IPS DF 19.7 (cell line): ENCODE results near the gene LEF1.

ENCODE experiments used
- DNase-seq: peaks from one replicate; pipeline ENCODE4 v3.0.0-alpha.2; 2013; ENCODE audit warnings: low read depth, low spot score

Gene LEF1

DNA sequence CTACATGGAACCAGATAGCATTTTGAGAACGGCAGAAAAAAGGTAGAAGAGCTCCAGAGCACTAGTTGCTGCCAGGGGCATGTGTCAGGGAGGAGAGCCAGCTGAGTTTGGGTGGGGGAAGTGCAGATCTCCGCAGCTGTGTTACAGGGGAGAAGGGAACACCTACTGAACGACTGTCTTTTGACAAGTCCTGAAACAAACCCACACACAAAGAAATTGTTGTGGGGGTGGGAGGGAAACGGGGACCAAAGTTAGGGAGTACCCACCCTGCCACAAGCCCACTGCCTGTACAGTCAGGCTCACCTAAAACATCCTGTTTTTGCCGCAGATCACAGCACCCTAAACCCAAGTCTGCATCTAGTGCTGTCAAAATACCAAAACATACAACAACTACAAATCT is 55.5 kb downstream of the LEF1 start:
- no peak for DNase-seq

DNA sequence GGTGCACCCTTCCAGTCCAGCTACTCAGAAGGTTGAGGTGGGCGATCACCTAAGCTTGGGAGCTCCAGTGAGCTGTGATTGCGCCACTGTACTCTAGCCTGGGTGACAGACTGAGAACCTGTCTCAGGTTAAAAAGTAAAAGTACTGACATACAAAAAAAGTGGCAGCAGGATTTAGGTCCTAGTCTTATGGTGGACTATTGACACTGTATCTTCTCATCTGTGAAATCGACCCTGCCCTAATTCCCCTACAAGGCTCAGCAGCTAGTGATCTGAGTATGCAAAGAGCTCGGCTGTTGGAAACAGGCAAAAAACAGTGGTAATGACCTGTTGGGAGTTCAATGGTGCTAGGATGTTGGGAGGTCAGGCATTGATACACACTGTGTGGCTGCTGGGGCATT is 57.0 kb downstream of the LEF1 start:
- no peak for DNase-seq

GRCh38 chr4:108110450-108110849 is 58.3 kb downstream of the LEF1 start:
- no peak for DNase-seq

DNA sequence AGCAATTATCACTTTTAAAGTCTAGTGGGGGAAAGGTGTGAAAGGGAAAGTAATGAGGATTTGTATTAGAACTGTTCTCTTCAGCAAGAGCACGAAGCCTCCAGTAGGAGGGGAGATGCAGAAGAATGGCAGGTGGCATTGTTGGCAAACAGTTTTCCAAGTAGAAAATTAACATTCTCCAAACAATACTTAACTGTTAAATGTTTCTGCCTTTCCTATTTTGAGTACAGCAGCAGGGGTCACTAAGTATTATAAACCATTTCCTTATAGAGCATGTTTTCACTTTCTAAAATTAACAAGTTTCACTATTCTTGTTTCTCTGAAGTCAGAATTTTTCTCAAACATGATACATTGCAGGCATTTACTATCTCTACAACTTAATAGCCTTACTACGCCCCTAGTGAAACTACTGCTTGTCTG is 58.7 kb downstream of the LEF1 start:
- DNase-seq = no peak

DNA sequence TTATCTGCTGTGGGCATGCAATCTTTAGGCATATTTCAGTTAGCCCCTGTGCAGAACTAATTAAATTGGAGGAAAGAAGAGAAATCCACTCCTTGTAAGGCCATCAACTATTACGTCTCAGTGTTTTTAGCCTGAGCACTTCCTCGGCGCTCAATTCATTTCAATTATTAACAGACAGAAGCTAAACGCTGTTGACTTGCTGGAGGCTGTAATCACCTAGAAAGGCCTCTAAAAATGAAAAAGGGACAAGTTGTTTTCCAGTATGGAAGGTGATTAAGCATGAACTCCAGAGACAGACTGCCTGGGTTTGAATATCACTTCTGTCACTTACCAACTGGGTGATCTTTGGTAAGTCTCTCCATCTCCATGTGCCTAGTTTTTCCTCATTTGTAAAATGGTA is 59.6 kb downstream of the LEF1 start:
- no peak for DNase-seq

- no peak for DNase-seq
Measured at GRCh38 chr4:108107729-108108382, 60.9 kb downstream of the LEF1 start.

- DNase-seq = no peak
Measured at GRCh38 chr4:108107101-108107500, 61.6 kb downstream of the LEF1 start.

DNA sequence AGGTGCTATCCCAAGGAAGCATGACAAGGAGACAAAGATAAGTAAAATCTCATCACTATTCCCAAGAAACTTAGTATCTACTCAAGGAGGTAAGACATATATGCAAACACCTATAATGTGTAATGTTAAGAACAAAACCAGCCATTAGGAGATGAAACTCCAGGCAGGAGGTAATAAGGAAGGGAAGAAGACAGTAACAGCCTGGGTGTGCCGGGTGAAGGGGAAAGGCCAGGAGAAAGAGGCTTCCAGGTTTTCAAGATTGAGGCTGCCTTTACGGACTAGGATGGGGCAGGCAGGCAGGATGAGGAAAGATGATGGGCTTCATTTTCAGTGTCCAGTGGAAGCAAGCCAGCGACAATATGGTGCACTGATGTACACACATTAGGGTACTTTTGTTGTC is 62.5 kb downstream of the LEF1 start:
- no peak for DNase-seq

DNA sequence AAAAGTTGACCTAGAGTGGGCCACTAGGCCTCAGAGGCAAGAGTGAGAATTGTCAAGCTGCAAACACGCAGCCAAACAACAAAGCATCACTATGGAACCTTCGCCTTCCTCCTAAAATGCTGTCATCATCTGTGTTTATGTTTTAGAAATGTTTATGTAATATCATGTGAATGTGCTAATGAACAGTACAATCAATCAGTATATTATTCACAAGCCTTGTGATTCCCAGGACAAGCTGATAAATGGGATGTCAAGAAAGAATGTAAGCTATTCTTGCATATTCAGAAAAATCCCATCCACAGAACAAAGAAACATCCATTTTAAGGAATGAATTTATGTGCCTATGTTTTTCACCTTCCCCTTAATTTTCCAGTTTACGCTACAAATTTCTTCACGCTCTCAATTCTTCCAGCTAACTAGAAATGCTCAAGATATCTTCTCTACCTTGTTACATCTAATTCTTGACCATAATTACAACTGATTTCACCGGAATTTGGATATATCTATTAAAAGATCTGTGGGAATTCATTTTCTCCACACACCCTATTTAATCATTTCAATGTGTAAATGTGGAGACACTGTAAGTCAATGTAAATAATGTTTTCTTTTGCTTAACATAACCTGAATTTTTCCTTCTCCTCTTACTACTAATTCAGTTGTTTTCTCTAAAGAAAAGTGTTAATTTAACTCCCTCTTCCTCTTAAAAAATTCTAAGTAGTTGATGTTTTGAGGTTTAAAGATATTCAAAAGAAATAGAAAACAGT is 65.5 kb downstream of the LEF1 start:
- DNase-seq = no peak

DNA sequence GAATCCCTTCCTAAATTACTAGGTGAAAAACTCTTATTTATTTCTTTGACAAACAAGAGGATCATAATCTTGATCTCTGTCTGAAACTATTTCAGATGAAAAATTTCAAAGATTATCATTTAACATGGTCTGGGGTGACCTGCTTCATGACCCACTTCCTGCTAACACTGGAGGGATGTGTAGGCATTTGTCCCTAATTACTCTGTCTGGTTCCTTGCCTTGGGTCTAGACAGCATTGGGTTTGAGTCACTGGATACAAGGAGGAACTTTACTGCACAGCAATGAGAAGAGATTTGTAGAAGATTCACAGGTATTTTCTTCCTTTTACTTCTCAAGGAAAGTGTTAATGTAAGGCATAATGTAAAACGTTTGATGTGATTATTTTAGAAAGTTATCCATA is 67.9 kb downstream of the LEF1 start:
- DNase-seq = no peak

DNA sequence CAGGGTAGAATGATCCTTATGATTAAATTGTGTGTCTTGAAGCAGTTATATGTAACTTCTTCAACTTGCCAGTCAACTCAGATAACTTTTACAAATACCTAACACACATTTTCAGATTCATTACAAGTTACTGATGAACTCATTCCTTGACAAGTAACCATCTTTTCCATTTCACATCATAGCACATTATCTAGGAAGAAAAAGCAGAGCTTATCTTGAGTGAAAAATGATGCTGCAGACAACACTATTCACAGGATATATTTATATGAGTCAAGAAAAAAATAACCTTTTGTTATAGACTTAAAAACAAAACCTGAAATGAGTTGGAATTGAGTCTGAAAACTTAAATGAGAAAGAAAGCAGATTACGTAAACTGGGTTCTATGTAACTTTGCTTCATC is 68.9 kb downstream of the LEF1 start:
- no peak for DNase-seq

DNA sequence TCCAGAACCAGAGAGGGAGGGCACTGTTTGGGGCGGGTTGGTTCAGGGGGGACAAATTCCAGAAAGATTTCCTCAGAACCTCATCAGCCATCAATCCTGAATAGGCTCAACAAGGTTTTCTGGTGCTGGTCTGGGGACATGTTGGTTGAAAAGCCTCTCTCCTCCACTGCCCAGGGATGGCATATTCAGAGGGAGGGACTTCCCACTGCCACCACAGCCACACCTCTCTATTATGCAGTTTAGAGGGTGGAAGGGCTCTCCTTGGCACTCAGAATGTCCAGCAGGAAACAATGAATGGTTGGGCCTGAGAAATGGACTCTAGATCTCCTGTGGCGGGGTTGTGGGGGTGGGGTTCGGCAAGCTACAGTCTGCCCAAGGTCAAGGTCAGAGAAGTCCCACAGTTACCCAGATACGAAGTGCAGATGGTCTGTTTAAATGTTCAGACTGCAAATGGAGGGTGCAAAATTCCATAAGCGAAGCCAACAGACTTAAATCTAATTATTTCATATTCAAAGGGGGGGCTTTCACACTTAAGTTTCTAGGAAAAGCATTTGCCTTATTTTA is 70.7 kb downstream of the LEF1 start:
- DNase-seq = no peak

- DNase-seq = no peak
Measured at GRCh38 chr4:108094923-108095482, 73.7 kb downstream of the LEF1 start.

DNA sequence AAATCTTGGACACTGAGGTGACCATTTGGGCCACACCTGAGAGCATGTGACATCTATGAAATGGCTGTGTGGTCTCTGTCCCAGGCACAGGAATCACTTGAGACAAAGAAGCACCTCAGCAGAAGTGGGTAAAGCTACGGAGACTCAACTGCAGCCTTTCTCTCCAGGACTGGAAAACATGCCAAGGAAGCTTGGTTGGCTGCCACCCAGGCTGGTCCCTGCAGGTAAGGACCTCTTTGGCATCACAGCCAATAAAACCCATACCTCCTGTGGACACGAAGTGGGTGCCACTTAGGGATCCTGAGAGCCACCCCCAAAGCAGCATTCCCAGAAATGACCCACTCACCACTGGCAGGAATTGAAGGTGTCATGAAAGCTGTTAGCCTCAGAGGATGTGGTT is 74.6 kb downstream of the LEF1 start:
- no peak for DNase-seq

DNA sequence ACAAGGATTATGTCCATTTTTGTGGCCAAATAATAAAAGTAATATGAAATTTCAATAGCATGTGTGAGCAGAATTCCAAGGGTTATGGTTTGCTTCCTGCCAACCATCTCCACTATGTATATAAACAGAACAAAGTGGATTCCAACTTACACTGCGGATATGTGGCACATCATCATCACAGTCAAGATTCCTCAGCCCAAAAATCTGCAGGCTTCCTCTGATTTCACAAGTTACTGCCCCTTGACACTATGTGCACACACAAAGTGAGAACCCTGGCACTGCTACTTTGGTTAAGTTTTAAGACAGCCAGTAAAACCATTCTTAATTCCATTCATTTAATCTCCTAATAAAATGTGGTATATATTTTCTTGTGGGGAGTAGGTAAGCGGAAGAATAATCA is 76.4 kb downstream of the LEF1 start:
- DNase-seq = no peak

GRCh38 chr4:108087293-108087967 is 81.3 kb downstream of the LEF1 start:
- no peak for DNase-seq

- DNase-seq = no peak
Measured at GRCh38 chr4:108081256-108081655, 87.5 kb downstream of the LEF1 start.

DNA sequence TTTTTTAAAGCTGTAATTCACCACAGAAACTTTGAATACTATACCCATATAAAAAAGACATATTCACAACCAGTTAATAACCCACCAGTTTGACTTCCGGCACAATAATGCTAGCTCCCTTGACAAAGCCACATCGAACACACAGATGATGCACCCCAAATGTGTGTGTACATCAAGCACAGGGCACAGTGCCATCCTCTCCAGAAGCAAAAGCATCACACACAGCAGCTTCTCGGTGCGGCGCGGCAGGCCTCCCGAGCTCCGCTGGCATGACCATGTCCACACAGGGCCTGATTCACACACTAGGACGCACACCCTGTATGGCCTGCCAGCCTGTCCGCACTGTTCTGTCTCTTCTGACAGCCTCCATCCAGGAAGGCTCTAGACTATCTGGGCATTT is 88.0 kb downstream of the LEF1 start:
- no peak for DNase-seq

DNA sequence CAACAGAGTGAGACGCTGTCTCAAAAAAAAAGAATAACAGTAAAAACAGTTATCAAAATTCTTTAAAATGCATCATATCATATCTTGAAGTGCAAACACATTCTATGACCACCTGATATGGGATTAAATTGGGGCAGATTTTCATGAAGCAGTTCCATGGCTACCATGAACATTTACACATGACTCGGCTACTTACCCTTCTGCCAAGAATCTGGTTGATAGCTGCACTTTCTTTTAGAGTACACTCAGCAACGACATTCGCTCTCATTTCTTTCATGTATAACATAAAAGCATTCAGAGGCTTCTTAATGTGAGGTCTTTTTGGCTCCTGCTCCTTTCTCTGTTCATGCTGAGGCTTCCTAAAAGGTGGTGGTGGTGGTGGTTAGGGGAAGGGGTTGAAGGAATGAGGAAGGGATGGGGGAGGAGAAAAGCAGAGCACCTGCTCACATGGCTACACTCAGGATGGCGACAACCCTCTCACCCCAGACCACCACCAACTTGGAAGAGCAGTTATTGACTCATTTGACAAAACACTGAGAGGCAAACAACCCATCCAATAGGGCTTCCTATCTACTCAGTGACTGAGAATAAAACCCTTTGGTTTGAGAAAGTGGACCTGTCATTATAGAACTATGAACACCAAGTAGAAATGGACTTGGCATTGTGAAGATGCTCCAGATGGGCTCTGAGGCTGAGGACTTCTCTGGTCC is 90.6 kb downstream of the LEF1 start:
- no peak for DNase-seq

DNA sequence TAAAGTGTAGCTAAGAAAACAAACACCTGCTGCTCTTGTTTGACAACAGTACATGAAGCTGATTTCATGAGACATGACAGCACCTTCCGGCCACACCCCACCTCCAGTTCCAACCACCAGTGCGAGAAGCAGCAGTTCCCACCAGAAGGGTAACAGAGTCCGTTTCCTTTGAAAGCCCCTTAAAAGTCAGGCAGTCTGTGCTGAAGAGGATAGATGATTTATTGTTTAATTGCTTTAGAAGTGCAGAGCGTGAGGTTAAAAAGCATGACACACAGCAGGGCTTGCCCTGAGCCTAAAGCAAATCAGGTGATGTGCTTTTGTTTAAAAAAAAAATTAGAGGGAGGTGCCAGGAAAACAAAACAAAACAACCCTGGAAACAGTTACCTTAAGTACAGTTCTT is 96.4 kb downstream of the LEF1 start:
- DNase-seq = no peak

DNA sequence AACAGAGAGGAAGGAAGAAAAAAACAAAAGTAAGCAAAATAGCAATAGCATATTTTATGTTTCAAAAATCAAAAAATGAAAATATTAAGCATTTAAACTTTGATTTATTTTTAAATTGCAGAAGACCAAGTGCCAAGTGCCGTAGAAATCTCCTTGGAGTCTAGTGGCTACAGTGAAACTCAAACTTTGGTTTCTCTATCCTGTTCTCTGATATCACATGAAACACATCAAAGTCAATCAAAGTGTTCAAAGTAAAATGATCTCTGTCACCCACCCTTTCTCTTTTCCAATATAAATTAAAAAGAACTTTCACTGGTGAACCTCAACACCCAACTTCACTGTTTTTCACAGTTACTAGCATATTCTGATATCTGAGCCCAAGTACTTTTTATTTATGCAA is 98.0 kb downstream of the LEF1 start:
- DNase-seq = no peak

DNA sequence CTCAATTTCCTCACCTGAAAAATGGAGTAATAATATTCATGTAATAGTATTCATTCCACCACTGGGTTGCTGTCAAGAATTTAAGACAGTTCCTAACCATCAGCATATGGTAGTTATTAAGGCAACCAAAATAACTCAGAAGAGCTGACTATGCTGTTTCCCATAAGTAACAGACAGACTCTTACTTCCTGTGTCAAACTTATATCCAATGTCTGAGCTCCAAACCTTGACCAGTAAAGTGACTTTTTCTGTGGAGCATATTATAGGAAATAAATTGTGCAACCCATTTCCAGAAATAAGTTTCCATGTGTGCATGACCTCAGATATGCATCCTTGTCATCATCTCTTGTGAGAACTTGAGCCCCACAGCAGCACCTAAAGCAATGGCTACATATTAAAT is 100.3 kb downstream of the LEF1 start:
- no peak for DNase-seq
